HFFc6 (cell line): ENCODE data around the gene UAP1L1. TPM values are rescaled to one million over a fixed set of nuclear protein-coding genes. Genes with fewer than 3 reads are reported as not detected.
"Not testable (repeated sequence)": the region's sequence is repeated elsewhere in the genome, so short reads cannot be mapped to it uniquely, and the experiment has no call there.

Source experiments
- DNase-seq: peaks from one replicate; pipeline ENCODE4 v3.0.0-alpha.2; 2018
- H3K27ac Mint-ChIP-seq: 2 replicates; pipeline ENCODE4 v1.8.0; 2020; ENCODE audit warnings: mild to moderate bottlenecking, mixed read lengths
- H3K27me3 Mint-ChIP-seq: 2 replicates; pipeline ENCODE4 v1.8.0; 2021; ENCODE audit warnings: mild to moderate bottlenecking, moderate library complexity, mixed read lengths; ENCODE audit not compliant: insufficient read depth
- H3K36me3 Mint-ChIP-seq: 2 replicates; pipeline ENCODE4 v1.8.0; 2021; ENCODE audit warnings: low read depth, mixed read lengths
- H3K4me1 Mint-ChIP-seq: 2 replicates; pipeline ENCODE4 v1.8.0; 2020; ENCODE audit warnings: low read depth, mixed read lengths
- H3K4me3 Mint-ChIP-seq: 2 replicates; pipeline ENCODE4 v1.8.0; 2020; ENCODE audit warnings: mild to moderate bottlenecking, moderate library complexity, mixed read lengths
- H3K9me3 Mint-ChIP-seq: 2 replicates; pipeline ENCODE4 v1.8.0; 2020; ENCODE audit warnings: mild to moderate bottlenecking, mixed read lengths
- total RNA-seq, 6 experiments: library from RNA; stranded (reverse); fragmentation: NEBNext Ultra II Directional; extraction: Animal tissue kit (Norgen Biotek cat#: 25700); gene quantifications; 2 replicates in 1 of 6; 3 replicates in 5 of 6; pipeline ENCODE4 v1.2.3, GENCODE V29; 2021
- TF ChIP-seq, protein P1 (sequence below): fragments of 200-600 bp; sonication (generic); IDR thresholded peaks from 2 replicates; pipeline ENCODE4 v1.5.0; 2021; ENCODE audit warnings: antibody characterized with exemption, mild to moderate bottlenecking

Gene UAP1L1
- total RNA-seq, 6 experiments from 2014 or later: 9.4 to 13.1 (median 10.6) TPM

- Mint-ChIP-seq H3K36me3 (no peaks in the 10 kb centered on the region), H3K4me1 (peaks cover 6% of the 10 kb centered on the region), H3K9me3 (no peaks in the 10 kb centered on the region), H3K27ac (no peak overlapping the region), H3K27me3 (peaks cover 12% of the 10 kb centered on the region), H3K4me3 (no peak overlapping the region)
- no peak for DNase-seq
- TF ChIP-seq, protein P1, sequence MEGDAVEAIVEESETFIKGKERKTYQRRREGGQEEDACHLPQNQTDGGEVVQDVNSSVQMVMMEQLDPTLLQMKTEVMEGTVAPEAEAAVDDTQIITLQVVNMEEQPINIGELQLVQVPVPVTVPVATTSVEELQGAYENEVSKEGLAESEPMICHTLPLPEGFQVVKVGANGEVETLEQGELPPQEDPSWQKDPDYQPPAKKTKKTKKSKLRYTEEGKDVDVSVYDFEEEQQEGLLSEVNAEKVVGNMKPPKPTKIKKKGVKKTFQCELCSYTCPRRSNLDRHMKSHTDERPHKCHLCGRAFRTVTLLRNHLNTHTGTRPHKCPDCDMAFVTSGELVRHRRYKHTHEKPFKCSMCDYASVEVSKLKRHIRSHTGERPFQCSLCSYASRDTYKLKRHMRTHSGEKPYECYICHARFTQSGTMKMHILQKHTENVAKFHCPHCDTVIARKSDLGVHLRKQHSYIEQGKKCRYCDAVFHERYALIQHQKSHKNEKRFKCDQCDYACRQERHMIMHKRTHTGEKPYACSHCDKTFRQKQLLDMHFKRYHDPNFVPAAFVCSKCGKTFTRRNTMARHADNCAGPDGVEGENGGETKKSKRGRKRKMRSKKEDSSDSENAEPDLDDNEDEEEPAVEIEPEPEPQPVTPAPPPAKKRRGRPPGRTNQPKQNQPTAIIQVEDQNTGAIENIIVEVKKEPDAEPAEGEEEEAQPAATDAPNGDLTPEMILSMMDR: no peak
These were observed 20.4 kb upstream of the UAP1L1 start for GRCh38 chr9:137056739-137057415.

DNA sequence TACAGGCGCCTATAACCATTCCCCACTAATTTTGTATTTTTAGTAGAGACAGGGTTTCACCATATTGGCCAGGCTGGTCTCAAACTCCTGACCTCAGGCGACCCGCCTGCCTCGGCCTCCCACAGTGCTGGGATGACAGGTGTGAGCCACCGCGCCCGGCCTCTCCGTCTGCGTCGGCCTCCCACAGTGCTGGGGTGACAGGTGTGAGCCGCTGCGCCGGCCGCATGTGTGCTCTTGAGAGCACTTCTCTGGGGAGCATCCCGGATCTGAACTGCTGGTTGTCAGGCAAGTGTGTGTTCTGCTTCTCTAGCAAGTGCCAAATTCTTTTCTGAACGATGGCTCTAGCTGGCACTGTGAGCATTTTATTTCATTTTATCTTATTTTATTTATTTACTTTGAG is 19.8 kb upstream of the UAP1L1 start:
- no peak overlapping the region for H3K27ac Mint-ChIP-seq
- no peaks in the 10 kb centered on the region for H3K36me3 Mint-ChIP-seq
- H3K4me1 Mint-ChIP-seq: peaks cover 6% of the 10 kb centered on the region
- H3K9me3 Mint-ChIP-seq: no peaks in the 10 kb centered on the region
- no peak overlapping the region for H3K4me3 Mint-ChIP-seq
- peaks cover 11% of the 10 kb centered on the region for H3K27me3 Mint-ChIP-seq
- no peak for DNase-seq
- TF ChIP-seq, protein P1: no peak

DNA sequence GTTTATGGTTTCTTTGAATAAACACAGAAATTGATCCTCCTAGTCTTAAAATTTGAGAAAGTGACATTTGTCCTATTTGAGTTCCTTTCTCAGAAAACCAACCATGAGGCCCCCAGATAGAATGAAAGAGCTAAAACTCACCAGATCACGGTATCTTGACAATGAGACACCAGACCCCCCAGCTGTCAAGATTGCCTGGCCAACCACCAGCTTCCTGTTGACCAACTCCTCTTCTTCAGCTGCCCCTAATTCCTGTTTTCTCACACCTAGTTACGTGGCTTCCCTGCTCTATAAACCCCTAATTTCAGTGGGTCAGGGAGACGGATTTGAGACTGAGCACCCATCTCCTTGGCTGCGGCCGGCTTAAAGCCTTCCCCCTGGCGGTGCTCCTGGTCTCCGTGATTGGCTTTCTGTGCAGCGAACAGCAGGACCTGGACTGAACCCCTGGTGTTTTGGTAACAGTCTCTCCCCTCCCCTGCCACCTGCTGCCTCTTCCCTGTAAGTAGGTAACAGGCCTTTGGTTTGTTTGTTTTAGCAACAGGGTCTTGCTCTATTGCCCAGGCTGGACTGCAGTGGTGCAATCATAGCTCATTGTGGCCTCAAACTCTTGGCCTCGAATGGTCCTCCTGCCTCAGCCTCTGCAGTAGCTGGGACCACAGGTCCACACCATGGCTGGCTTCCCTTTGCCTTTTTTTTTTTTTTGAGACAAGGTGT is 18.6 kb upstream of the UAP1L1 start:
- H3K9me3 Mint-ChIP-seq: no peaks in the 10 kb centered on the region
- no peak for DNase-seq
- TF ChIP-seq, protein P1: no peak
- peaks cover 6% of the 10 kb centered on the region for H3K4me1 Mint-ChIP-seq
- no peak overlapping the region for H3K4me3 Mint-ChIP-seq
- no peaks in the 10 kb centered on the region for H3K36me3 Mint-ChIP-seq
- H3K27ac Mint-ChIP-seq: no peak overlapping the region
- H3K27me3 Mint-ChIP-seq: peaks cover 8% of the 10 kb centered on the region

- Mint-ChIP-seq H3K27me3 (peaks cover 7% of the 10 kb centered on the region), H3K9me3 (no peaks in the 10 kb centered on the region), H3K4me3 (no peak overlapping the region), H3K36me3 (no peaks in the 10 kb centered on the region), H3K4me1 (no peaks in the 10 kb centered on the region; the same call in 1 of the 2 replicates), H3K27ac (no peak overlapping the region)
- TF ChIP-seq, protein P1: no peak
- no peak for DNase-seq
These were observed 14.9 kb upstream of the UAP1L1 start for GRCh38 chr9:137062384-137062783.

- H3K4me1 Mint-ChIP-seq, H3K9me3 Mint-ChIP-seq, H3K36me3 Mint-ChIP-seq, H3K4me3 Mint-ChIP-seq, DNase-seq, H3K27ac Mint-ChIP-seq, H3K27me3 Mint-ChIP-seq: not testable (repeated sequence)
These were observed 14.5 kb upstream of the UAP1L1 start for GRCh38 chr9:137062798-137063197.

- no peak overlapping the region for H3K27ac Mint-ChIP-seq
- H3K9me3 Mint-ChIP-seq: no peaks in the 10 kb centered on the region
- no peak for DNase-seq
- H3K36me3 Mint-ChIP-seq: no peaks in the 10 kb centered on the region
- peaks cover 6% of the 10 kb centered on the region for H3K4me1 Mint-ChIP-seq
- no peak overlapping the region for H3K4me3 Mint-ChIP-seq
- TF ChIP-seq, protein P1: no peak
- peaks cover 1% of the 10 kb centered on the region; the same call in 1 of the 2 replicates for H3K27me3 Mint-ChIP-seq
These were observed 13.8 kb upstream of the UAP1L1 start for GRCh38 chr9:137063311-137064026.
